NT2/D1 (cell line): ENCODE data around the gene SEZ6.

Experiments
- SUZ12 ChIP-seq: IDR thresholded peaks from 2 replicates; pipeline ENCODE4 v1.6.1; 2011; ENCODE audit not compliant: insufficient read length, insufficient read depth; ENCODE audit errors: extremely low read depth
- ZNF274 ChIP-seq: IDR thresholded peaks from 2 replicates; pipeline ENCODE4 v1.6.1; 2011; ENCODE audit warnings: mild to moderate bottlenecking, low read depth, low read length

DNA sequence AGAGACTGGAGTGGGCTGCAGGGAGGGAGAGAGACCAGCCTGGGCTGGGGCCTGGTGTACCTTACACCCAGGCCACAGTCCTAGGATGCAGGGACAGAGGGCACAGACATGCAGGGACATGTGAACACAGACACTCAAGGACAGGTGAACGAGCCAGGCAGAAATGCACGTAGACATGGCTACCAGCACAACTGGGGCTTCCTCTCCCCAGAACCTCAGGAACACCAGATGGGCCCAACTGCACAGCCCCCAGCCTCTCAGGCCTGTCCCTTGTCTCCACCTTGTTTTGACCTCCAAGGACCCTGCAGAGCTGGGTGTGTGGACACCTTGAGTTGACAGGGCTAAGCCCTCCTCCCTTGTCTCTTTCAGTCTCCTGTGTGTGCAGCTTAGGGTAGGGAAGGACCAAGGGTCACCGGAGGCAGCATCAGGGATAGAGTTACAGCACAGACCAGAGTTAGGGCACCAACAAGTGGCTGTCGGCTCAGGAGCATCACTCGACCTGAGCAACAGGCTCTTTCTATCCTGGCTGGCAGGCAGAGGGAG, 9.2 kb downstream of the SEZ6 start:
- TF ChIP-seq ZNF274: no peak
- no peak for TF ChIP-seq SUZ12
